ENCODE results near the gene AUTS2.

DNA sequence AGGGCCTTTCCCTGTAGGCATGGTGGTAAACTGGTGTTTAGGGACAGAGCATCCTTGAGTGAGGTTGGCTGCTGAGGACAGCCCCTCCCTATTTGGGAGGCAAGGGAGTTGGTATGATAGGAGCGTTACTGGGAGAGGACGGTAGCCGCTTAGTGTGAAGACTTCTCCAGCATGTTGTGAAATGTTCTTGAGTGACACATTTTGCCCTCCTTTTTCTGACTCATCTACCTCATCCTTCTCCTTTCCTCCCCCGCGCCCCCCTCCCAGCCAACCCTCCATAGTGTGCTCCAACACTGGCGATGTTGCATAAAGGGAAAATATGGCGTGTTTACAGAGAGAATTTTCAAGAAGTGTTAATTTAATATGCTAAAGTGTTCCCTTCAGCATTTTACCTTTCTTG is 888.7 kb downstream of the AUTS2 start:
- TF ChIP-seq, protein P1, sequence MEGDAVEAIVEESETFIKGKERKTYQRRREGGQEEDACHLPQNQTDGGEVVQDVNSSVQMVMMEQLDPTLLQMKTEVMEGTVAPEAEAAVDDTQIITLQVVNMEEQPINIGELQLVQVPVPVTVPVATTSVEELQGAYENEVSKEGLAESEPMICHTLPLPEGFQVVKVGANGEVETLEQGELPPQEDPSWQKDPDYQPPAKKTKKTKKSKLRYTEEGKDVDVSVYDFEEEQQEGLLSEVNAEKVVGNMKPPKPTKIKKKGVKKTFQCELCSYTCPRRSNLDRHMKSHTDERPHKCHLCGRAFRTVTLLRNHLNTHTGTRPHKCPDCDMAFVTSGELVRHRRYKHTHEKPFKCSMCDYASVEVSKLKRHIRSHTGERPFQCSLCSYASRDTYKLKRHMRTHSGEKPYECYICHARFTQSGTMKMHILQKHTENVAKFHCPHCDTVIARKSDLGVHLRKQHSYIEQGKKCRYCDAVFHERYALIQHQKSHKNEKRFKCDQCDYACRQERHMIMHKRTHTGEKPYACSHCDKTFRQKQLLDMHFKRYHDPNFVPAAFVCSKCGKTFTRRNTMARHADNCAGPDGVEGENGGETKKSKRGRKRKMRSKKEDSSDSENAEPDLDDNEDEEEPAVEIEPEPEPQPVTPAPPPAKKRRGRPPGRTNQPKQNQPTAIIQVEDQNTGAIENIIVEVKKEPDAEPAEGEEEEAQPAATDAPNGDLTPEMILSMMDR (IDR thresholded peaks at IDR 0.05): no peak
- no peak for TF ChIP-seq POLR2AphosphoS5 (IDR thresholded peaks at IDR 0.05)
- no peak for TF ChIP-seq EP300 (IDR thresholded peaks at IDR 0.05)
- TF ChIP-seq POLR2A (IDR thresholded peaks at IDR 0.05): no peak
